ENCODE results near the gene MMP14. TPM values are rescaled to one million over a fixed set of nuclear protein-coding genes. Genes with fewer than 3 reads are reported as not detected.

MMP14 gene
- total and polyA plus RNA-seq, 2 of the 13 experiments (the other 11 are each of a cell fraction or from before 2014, with no cell fraction given): 5.2 to 9.8 TPM

DNA sequence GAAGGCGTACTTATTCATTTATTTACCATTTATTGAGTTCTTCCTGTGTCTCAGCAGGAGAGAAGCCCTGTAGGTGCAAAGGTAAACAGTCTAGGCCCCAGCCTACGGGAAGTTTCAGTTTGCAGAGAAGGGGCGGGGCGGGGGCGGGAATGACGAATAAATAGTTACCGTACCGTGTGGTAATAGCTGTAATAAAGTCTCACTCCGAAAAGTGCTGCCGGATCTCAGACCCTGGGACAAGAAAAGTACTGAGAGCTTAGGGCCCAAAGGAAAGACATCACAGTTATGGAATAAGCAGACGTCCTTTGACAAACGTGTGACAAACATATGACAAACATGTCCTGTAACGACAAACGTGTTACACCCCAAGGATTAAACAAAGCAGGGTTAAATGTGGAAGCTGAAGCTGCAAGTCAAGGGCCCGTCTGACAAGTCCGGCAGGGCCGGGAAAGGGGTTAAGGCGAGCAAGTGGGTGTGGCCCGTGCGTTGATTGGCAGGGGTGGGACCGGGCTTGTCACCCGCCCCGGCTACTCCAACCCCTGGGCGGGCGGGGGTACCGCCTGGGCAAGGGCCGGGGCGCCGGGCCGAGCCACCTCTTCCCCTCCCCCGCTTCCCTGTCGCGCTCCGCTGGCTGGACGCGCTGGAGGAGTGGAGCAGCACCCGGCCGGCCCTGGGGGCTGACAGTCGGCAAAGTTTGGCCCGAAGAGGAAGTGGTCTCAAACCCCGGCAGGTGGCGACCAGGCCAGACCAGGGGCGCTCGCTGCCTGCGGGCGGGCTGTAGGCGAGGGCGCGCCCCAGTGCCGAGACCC, 35.0 kb downstream of the MMP14 start, which contains the start of gene LRP10 (continued):
- peak; percentile 41 for TF ChIP-seq NAIF1 (CRISPR knock-in tag; IDR thresholded peaks at IDR 0.05; ENCODE audit: borderline replicate concordance)
- TF ChIP-seq NFRKB (IDR thresholded peaks at IDR 0.05): no peak
- no peak for TF ChIP-seq PHB2 (IDR thresholded peaks at IDR 0.05; ENCODE audit: partially characterized antibody)
- TF ChIP-seq MEF2D (CRISPR knock-in tag; IDR thresholded peaks at IDR 0.05): peak; percentile 97
- TF ChIP-seq ZNF337 (CRISPR knock-in tag; IDR thresholded peaks at IDR 0.05; ENCODE audit: borderline replicate concordance, low read depth): peak; percentile 90; the same call in 1 of the 2 replicates
- TF ChIP-seq BRCA1 (CRISPR knock-in tag; IDR thresholded peaks at IDR 0.05): peak; percentile 97
- peak; percentile 81; the same call in 1 of the 2 replicates for TF ChIP-seq TOE1 (CRISPR knock-in tag; IDR thresholded peaks at IDR 0.05)
- TF ChIP-seq ZNF33B (CRISPR knock-in tag; IDR thresholded peaks at IDR 0.05): peak; percentile 85; the same call in 1 of the 2 replicates
- TF ChIP-seq ZNF773 (CRISPR knock-in tag; IDR thresholded peaks at IDR 0.05; ENCODE audit: borderline replicate concordance): peak; percentile 90; the same call in 1 of the 2 replicates
- peak; percentile 98 for TF ChIP-seq MTA1 (CRISPR knock-in tag; IDR thresholded peaks at IDR 0.05; ENCODE audit: borderline replicate concordance)
- TF ChIP-seq ZNF850 (CRISPR knock-in tag; conservative IDR thresholded peaks at IDR 0.05): peak; percentile 98
- TF ChIP-seq, protein P1, sequence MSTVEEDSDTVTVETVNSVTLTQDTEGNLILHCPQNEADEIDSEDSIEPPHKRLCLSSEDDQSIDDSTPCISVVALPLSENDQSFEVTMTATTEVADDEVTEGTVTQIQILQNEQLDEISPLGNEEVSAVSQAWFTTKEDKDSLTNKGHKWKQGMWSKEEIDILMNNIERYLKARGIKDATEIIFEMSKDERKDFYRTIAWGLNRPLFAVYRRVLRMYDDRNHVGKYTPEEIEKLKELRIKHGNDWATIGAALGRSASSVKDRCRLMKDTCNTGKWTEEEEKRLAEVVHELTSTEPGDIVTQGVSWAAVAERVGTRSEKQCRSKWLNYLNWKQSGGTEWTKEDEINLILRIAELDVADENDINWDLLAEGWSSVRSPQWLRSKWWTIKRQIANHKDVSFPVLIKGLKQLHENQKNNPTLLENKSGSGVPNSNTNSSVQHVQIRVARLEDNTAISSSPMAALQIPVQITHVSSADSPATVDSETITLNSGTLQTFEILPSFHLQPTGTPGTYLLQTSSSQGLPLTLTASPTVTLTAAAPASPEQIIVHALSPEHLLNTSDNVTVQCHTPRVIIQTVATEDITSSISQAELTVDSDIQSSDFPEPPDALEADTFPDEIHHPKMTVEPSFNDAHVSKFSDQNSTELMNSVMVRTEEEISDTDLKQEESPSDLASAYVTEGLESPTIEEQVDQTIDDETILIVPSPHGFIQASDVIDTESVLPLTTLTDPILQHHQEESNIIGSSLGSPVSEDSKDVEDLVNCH (CRISPR knock-in tag; IDR thresholded peaks at IDR 0.05): peak; percentile 91; the same call in 1 of the 2 replicates
- TF ChIP-seq LRRFIP1 (CRISPR knock-in tag; conservative IDR thresholded peaks at IDR 0.05): no peak; the same call in 1 of the 2 replicates
- TF ChIP-seq ETV5 (CRISPR knock-in tag; IDR thresholded peaks at IDR 0.05; ENCODE audit: borderline replicate concordance): peak; percentile 95
- TF ChIP-seq NRL (CRISPR knock-in tag; IDR thresholded peaks at IDR 0.05; ENCODE audit: borderline replicate concordance): peak; percentile 96
- peak; percentile 86 for TF ChIP-seq ZBTB7B (CRISPR knock-in tag; IDR thresholded peaks at IDR 0.05)
- no peak for TF ChIP-seq HDAC6 (IDR thresholded peaks at IDR 0.05; ENCODE audit: low read depth, low read length)
- TF ChIP-seq ZNF720 (CRISPR knock-in tag; IDR thresholded peaks at IDR 0.05): no peak
- TF ChIP-seq NR3C1 (CRISPR knock-in tag; IDR thresholded peaks at IDR 0.05): no peak; the same call in 1 of the 2 replicates
- peak; percentile 94; the same call in 1 of the 2 replicates for TF ChIP-seq ZNF343 (CRISPR knock-in tag; IDR thresholded peaks at IDR 0.05)
- TF ChIP-seq ZNF432 (CRISPR knock-in tag; IDR thresholded peaks at IDR 0.05; ENCODE audit: borderline replicate concordance): no peak
- no peak for TF ChIP-seq SUZ12 (IDR thresholded peaks at IDR 0.05; ENCODE audit: low read depth, low read length)
- TF ChIP-seq HBP1 (CRISPR knock-in tag; IDR thresholded peaks at IDR 0.05; ENCODE audit: low read depth): 0 out of 2 replicates have a peak, but pooled peaks have one; percentile 60
- no peak; the same call in none of the 2 replicates for TF ChIP-seq THYN1 (CRISPR knock-in tag; IDR thresholded peaks at IDR 0.05; ENCODE audit: borderline replicate concordance, low read depth)
- TF ChIP-seq KLF11 (CRISPR knock-in tag; IDR thresholded peaks at IDR 0.05): peak; percentile 39; the same call in 1 of the 2 replicates
